Upper lobe of left lung (tissue), 4 donors: ENCODE data around the gene TTC34.

Experiments
- CTCF ChIP-seq, 6 experiments: fragments of 450-650 bp in 4 of 6; fragments of 200-600 bp in 2 of 6; sonication (generic) in 2 of 6; IDR thresholded peaks; one replicate each; pipeline ENCODE4 v1.5.1; 2016 to 2019; ENCODE audit warnings: antibody characterized with exemption in 6 of 6
- EP300 ChIP-seq, 4 donors: sonication (generic); formaldehyde crosslinking; IDR thresholded peaks; one replicate each; pipeline ENCODE4 v1.5.1; 2017; ENCODE audit warnings: antibody characterized with exemption in 4 of 4, control low read depth in 2 of 4
- POLR2A ChIP-seq, 4 donors: fragments of 450-650 bp; IDR thresholded peaks; one replicate each; pipeline ENCODE4 v1.5.1; 2016 to 2017; ENCODE audit warnings: antibody characterized with exemption in 4 of 4, mild to moderate bottlenecking in 2 of 4
- POLR2AphosphoS5 ChIP-seq, 2 donors: sonication (generic); formaldehyde crosslinking; IDR thresholded peaks; one replicate each; pipeline ENCODE4 v1.5.1; 2017; ENCODE audit warnings: antibody characterized with exemption in 2 of 2

- no peak for TF ChIP-seq POLR2AphosphoS5 (IDR thresholded peaks at IDR 0.05)
- no peak for TF ChIP-seq POLR2A (IDR thresholded peaks at IDR 0.05)
- TF ChIP-seq CTCF (IDR thresholded peaks at IDR 0.05), result no peak
- no peak for TF ChIP-seq EP300 (IDR thresholded peaks at IDR 0.05)
Observed at GRCh38 chr1:2628191-2628932, 173.1 kb downstream of the TTC34 start.
